GM12878 (cell line): ENCODE results near the gene KIFC1. TPM values are rescaled to one million over a fixed set of nuclear protein-coding genes. Genes with fewer than 3 reads are reported as not detected.

Experiments used
- BHLHE40 ChIP-seq, 2 experiments: fragments of 450-650 bp in 1 of 2; IDR thresholded peaks; 2 replicates each; pipeline ENCODE4 v1.6.1; 2011 to 2017; ENCODE audit warnings: low read depth in 2 of 2, borderline replicate concordance in 1 of 2, improper control_type of control experiment in 1 of 2, low read length in 1 of 2, mild to moderate bottlenecking in 1 of 2
- CEBPZ ChIP-seq: fragments of 150-350 bp; IDR thresholded peaks from 2 replicates; pipeline ENCODE4 v1.6.1; 2016; ENCODE audit warnings: low read depth, low read length
- CHD2 ChIP-seq: IDR thresholded peaks from 2 replicates; pipeline ENCODE4 v1.6.1; 2011; ENCODE audit warnings: low read depth, low read length, improper control_type of control experiment, borderline replicate concordance
- CTCF ChIP-seq, 3 experiments: IDR thresholded peaks in 2 of 3; conservative IDR thresholded peaks in 1 of 3; 2 replicates each; pipeline ENCODE4 v1.5.1; 2011; ENCODE audit warnings: low read depth in 3 of 3, low read length in 3 of 3, mild to moderate bottlenecking in 3 of 3, control low read depth in 2 of 3, moderate library complexity in 2 of 3, inconsistent platforms in 1 of 3, mixed read lengths in 1 of 3; ENCODE audit not compliant: control insufficient read depth in 2 of 3, insufficient read depth in 1 of 3; ENCODE audit errors: extremely low read depth in 1 of 3
- EGR1 ChIP-seq, 2 experiments: IDR thresholded peaks; 1 replicate in 1 of 2; 2 replicates in 1 of 2; pipeline ENCODE4 v1.6.1; 2011 to 2012; ENCODE audit warnings: low read depth in 2 of 2, low read length in 2 of 2, borderline replicate concordance in 1 of 2, mild to moderate bottlenecking in 1 of 2, moderate library complexity in 1 of 2
- IKZF1 ChIP-seq: fragments of 450-650 bp; conservative IDR thresholded peaks from 2 replicates; pipeline ENCODE4 v1.6.1; 2017; ENCODE audit warnings: antibody characterized with exemption, mild to moderate bottlenecking
- IRF3 ChIP-seq: fragments of 450-650 bp; IDR thresholded peaks from 2 replicates; pipeline ENCODE4 v1.6.1; 2014; ENCODE audit warnings: mild to moderate bottlenecking
- NBN ChIP-seq: fragments of 450-650 bp; IDR thresholded peaks from 2 replicates; pipeline ENCODE4 v1.6.1; 2016
- NR2F1 ChIP-seq: fragments of 450-650 bp; conservative IDR thresholded peaks from 2 replicates; pipeline ENCODE4 v1.6.1; 2017; ENCODE audit warnings: mild to moderate bottlenecking
- PAX5 ChIP-seq: IDR thresholded peaks from 2 replicates; pipeline ENCODE4 v1.6.1; 2011; ENCODE audit warnings: low read depth, low read length, borderline replicate concordance
- RELB ChIP-seq: fragments of 450-650 bp; IDR thresholded peaks from 2 replicates; pipeline ENCODE4 v1.6.1; 2017; ENCODE audit warnings: low read depth, mild to moderate bottlenecking, moderate library complexity
- TAF1 ChIP-seq: IDR thresholded peaks from 2 replicates; pipeline ENCODE4 v1.6.1; 2011; ENCODE audit warnings: mild to moderate bottlenecking, low read depth, low read length, borderline replicate concordance
- ZNF217 ChIP-seq: fragments of 450-650 bp; IDR thresholded peaks from 2 replicates; pipeline ENCODE4 v1.6.1; 2017; ENCODE audit warnings: antibody characterized with exemption, mild to moderate bottlenecking
- polyA plus RNA-seq, 11 experiments: library from polyadenylated mRNA; depleted of rRNA in 4 of 11; unstranded in 6 of 11; stranded (reverse) in 5 of 11; fragments of >200 nt; fragmentation: Nextera tagmentation in 4 of 11; fragmentation: Illumina TruSeq in 1 of 11; extraction: Ambion mirVana in 4 of 11; extraction: Trizol in 1 of 11; gene quantifications; 1 replicate in 1 of 11; 2 replicates in 10 of 11; pipeline versions ENCODE4 v1.2.1 to v1.2.3, GENCODE V29; 2011 to 2016; ENCODE audit warnings: inconsistent platforms in 2 of 11, missing spikeins in 2 of 11, low read depth in 1 of 11
- total RNA-seq, 4 experiments: library from RNA; depleted of rRNA in 3 of 4; stranded (reverse); fragments of >200 nt in 3 of 4; fragmentation: Illumina TruSeq in 1 of 4; extraction: Trizol in 1 of 4; gene quantifications; 2 replicates each; pipeline versions ENCODE4 v1.2.1 to v1.2.3, GENCODE V29; 2013 to 2021
- TF ChIP-seq, protein P1 (sequence below): fragments of 450-650 bp; IDR thresholded peaks from 2 replicates; pipeline ENCODE4 v1.6.1; 2018; ENCODE audit warnings: borderline replicate concordance, mild to moderate bottlenecking; ENCODE audit not compliant: partially characterized antibody
- TF ChIP-seq, protein P2 (sequence below): IDR thresholded peaks from 2 replicates; pipeline ENCODE4 v1.6.1; 2012; ENCODE audit warnings: low read depth, low read length, improper control_type of control experiment

KIFC1 gene
- total and polyA plus RNA-seq, 10 of the 15 experiments (the other 5 are each of a cell fraction or from before 2014, with no cell fraction given), result 1.8 to 87.4 (median 54.4) TPM

- TF ChIP-seq CTCF (IDR thresholded peaks at IDR 0.05 in 2 of 3, conservative IDR thresholded peaks at IDR 0.05 in 1 of 3; ENCODE audit: control insufficient read depth in 2 of 3, extremely low read depth in 1 of 3, insufficient read depth in 1 of 3, low read depth in 3 of 3, low read length in 3 of 3) (no peak), BHLHE40 (IDR thresholded peaks at IDR 0.05; ENCODE audit: borderline replicate concordance in 1 of 2, low read depth in 2 of 2, low read length in 1 of 2) (peak in 1 of 2 experiments; percentile 58; a peak in 2 of 4 replicates), IRF3 (peak; percentile 79), CHD2 (peak; percentile 90), NR2F1 (peak; percentile 35; the same call in 1 of the 2 replicates), CEBPZ (no peak), TAF1 (peak; percentile 70; the same call in 1 of the 2 replicates), IKZF1 (peak; percentile 72), RELB (peak; percentile 54; the same call in 1 of the 2 replicates), NBN (0 out of 2 replicates have a peak, but pooled peaks have one; percentile 20), ZNF217 (no peak), PAX5 (0 out of 2 replicates have a peak, but pooled peaks have one; percentile 28), EGR1 (IDR thresholded peaks at IDR 0.05; ENCODE audit: borderline replicate concordance in 1 of 2, low read depth in 2 of 2, low read length in 2 of 2) (peak in 1 of 2 experiments; percentile 88; a peak in 1 of 3 replicates)
- TF ChIP-seq, protein P1, sequence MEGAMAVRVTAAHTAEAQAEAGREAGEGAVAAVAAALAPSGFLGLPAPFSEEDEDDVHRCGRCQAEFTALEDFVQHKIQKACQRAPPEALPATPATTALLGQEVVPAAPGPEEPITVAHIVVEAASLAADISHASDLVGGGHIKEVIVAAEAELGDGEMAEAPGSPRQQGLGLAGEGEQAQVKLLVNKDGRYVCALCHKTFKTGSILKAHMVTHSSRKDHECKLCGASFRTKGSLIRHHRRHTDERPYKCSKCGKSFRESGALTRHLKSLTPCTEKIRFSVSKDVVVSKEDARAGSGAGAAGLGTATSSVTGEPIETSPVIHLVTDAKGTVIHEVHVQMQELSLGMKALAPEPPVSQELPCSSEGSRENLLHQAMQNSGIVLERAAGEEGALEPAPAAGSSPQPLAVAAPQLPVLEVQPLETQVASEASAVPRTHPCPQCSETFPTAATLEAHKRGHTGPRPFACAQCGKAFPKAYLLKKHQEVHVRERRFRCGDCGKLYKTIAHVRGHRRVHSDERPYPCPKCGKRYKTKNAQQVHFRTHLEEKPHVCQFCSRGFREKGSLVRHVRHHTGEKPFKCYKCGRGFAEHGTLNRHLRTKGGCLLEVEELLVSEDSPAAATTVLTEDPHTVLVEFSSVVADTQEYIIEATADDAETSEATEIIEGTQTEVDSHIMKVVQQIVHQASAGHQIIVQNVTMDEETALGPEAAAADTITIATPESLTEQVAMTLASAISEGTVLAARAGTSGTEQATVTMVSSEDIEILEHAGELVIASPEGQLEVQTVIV, result peak; percentile 52
- TF ChIP-seq, protein P2, sequence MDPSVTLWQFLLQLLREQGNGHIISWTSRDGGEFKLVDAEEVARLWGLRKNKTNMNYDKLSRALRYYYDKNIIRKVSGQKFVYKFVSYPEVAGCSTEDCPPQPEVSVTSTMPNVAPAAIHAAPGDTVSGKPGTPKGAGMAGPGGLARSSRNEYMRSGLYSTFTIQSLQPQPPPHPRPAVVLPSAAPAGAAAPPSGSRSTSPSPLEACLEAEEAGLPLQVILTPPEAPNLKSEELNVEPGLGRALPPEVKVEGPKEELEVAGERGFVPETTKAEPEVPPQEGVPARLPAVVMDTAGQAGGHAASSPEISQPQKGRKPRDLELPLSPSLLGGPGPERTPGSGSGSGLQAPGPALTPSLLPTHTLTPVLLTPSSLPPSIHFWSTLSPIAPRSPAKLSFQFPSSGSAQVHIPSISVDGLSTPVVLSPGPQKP, result peak; percentile 58; the same call in 1 of the 2 replicates
Measured at GRCh38 chr6:33454009-33454946, 62.7 kb downstream of the KIFC1 start, which contains the start of gene ZBTB9 (continued).
